NCI-H460 (cell line): ENCODE results near the gene STUM. TPM values are rescaled to one million over a fixed set of nuclear protein-coding genes. Genes with fewer than 3 reads are reported as not detected.

Experiments used
- DNase-seq: peaks from one replicate; pipeline ENCODE4 v3.0.0-alpha.2; 2016; ENCODE audit warnings: low read depth; ENCODE audit errors: extremely low read depth
- total RNA-seq: library from RNA; depleted of rRNA; stranded (reverse); fragments of >200 nt; shearing (Covaris generic); gene quantifications from 2 replicates; pipeline ENCODE4 v1.2.3, GENCODE V29; 2014; rRNA removed

The STUM gene
- total RNA-seq, 1 experiment from 2014 or later, result not detected

- DNase-seq, result no peak
Observed at GRCh38 chr1:226649244-226649643, 100.7 kb downstream of the STUM start.

- no peak for DNase-seq
Observed at GRCh38 chr1:226649780-226650179, 101.2 kb downstream of the STUM start.

GRCh38 chr1:226650236-226650841 is 101.8 kb downstream of the STUM start:
- DNase-seq, result no peak

- DNase-seq, result no peak
Observed at GRCh38 chr1:226651041-226651731, 102.6 kb downstream of the STUM start.

GRCh38 chr1:226651732-226652105 is 103.2 kb downstream of the STUM start:
- DNase-seq, result no peak

GRCh38 chr1:226652613-226653012 is 104.0 kb downstream of the STUM start:
- no peak for DNase-seq

- DNase-seq, result no peak
Observed at GRCh38 chr1:226653311-226653921, 104.9 kb downstream of the STUM start.

GRCh38 chr1:226654046-226654667 is 105.6 kb downstream of the STUM start:
- DNase-seq, result no peak

- DNase-seq, result no peak
Observed at GRCh38 chr1:226654668-226655055, 106.1 kb downstream of the STUM start.

- DNase-seq, result no peak
Observed at GRCh38 chr1:226655251-226656163, 106.9 kb downstream of the STUM start.

- no peak for DNase-seq
Observed at GRCh38 chr1:226656201-226656600, 107.6 kb downstream of the STUM start.

- no peak for DNase-seq
Observed at GRCh38 chr1:226656601-226657277, 108.2 kb downstream of the STUM start.

GRCh38 chr1:226657895-226658545 is 109.5 kb downstream of the STUM start:
- DNase-seq, result no peak

GRCh38 chr1:226658546-226659125 is 110.1 kb downstream of the STUM start:
- no peak for DNase-seq

Other genes starting within 250 kb of the STUM start
- 17.4 and 20.5 TPM in 2 replicates for gene LIN9, start 239.6 kb upstream of the STUM start, total RNA-seq
- gene PARP1, start 140.7 kb upstream of the STUM start, total RNA-seq, result 82.3 and 103 TPM in 2 replicates
- 1.4 TPM in 2 replicates for gene ITPKB, start 190.5 kb downstream of the STUM start, total RNA-seq